Hepatocyte (in vitro differentiated cells): ENCODE data around the gene ATXN1.

Experiments
- EZH2 ChIP-seq: fragments of 200-600 bp; sonication (generic); IDR thresholded peaks from 2 replicates; pipeline ENCODE4 v1.6.1; 2016; ENCODE audit warnings: antibody characterized with exemption, mild to moderate bottlenecking, borderline replicate concordance
- EZH2phosphoT487 ChIP-seq: fragments of 200-600 bp; sonication (generic); IDR thresholded peaks from one replicate; pipeline ENCODE4 v1.6.1; 2018; ENCODE audit warnings: antibody characterized with exemption, mild to moderate bottlenecking, low read depth, moderate library complexity; ENCODE audit not compliant: unreplicated experiment, severe bottlenecking
- TF ChIP-seq, protein P1 (sequence below): fragments of 200-600 bp; sonication (generic); IDR thresholded peaks from 2 replicates; pipeline ENCODE4 v1.5.1; 2016; ENCODE audit warnings: antibody characterized with exemption, mild to moderate bottlenecking; ENCODE audit not compliant: poor library complexity

DNA sequence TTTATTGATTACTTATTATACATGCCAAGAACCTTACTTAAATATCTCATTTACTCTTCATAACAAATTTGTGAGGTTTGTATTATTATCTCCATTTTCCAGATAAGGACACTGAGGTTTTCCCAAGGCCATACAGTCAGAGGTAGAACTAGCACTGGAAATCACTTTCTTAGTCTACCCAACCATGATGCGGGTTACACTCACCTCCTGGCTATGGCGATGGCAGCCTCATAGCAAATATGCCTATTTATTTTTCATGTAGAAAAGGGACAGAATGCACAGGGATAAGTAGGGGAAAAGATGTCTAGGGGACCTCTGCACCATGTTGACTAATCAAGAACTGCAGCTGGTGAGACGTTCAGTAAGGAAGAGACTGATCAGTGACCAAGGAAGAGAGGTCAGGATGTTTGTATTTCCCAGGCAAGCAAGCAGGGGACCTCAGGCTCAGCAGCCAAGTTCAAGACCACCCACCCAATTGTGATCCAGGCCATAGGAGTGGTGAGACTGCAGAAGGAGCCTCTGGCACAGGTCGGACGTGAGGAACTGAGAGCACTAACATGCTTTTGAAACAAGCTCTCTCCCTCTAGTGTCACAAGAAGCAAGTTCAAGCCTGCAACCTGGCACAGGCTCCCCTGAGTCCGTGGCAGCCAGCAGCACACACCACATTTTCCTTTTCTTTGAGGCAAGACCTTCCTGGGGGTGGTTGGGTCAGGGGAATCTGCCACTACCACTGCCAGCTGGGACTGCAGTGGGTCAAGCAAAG is 425.0 kb downstream of the ATXN1 start:
- TF ChIP-seq EZH2 = no peak
- TF ChIP-seq, protein P1, sequence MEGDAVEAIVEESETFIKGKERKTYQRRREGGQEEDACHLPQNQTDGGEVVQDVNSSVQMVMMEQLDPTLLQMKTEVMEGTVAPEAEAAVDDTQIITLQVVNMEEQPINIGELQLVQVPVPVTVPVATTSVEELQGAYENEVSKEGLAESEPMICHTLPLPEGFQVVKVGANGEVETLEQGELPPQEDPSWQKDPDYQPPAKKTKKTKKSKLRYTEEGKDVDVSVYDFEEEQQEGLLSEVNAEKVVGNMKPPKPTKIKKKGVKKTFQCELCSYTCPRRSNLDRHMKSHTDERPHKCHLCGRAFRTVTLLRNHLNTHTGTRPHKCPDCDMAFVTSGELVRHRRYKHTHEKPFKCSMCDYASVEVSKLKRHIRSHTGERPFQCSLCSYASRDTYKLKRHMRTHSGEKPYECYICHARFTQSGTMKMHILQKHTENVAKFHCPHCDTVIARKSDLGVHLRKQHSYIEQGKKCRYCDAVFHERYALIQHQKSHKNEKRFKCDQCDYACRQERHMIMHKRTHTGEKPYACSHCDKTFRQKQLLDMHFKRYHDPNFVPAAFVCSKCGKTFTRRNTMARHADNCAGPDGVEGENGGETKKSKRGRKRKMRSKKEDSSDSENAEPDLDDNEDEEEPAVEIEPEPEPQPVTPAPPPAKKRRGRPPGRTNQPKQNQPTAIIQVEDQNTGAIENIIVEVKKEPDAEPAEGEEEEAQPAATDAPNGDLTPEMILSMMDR = no peak
- no peak for TF ChIP-seq EZH2phosphoT487
